Spleen (tissue), 11 donors: ENCODE data around the gene TRPC4AP. TPM values are rescaled to one million over a fixed set of nuclear protein-coding genes. Genes with fewer than 3 reads are reported as not detected.

ENCODE experiments used
- DNase-seq: peaks from one replicate; pipeline ENCODE4 v3.0.0-alpha.2; 2020
- H3K27ac ChIP-seq, 8 donors: fragments of 200-600 bp; sonication (generic) in 7 of 8; 1 replicate in 4 of 8; 2 replicates in 4 of 8; pipeline versions ENCODE4 v1.5.0 to v1.8.0; 2016 to 2021; ENCODE audit warnings: inconsistent platforms in 4 of 8, mild to moderate bottlenecking in 4 of 8, moderate library complexity in 1 of 8
- H3K27me3 ChIP-seq, 7 donors: fragments of 200-600 bp; sonication (generic) in 6 of 7; replicated peaks in 1 of 7; 1 replicate in 4 of 7; 2 replicates in 3 of 7; pipeline versions ENCODE4 v1.5.0 to v1.8.0; 2016 to 2021; ENCODE audit warnings: inconsistent platforms in 3 of 7, mild to moderate bottlenecking in 1 of 7
- H3K36me3 ChIP-seq, 6 donors: fragments of 200-600 bp; sonication (generic) in 5 of 6; 1 replicate in 4 of 6; 2 replicates in 2 of 6; pipeline versions ENCODE4 v1.5.0 to v1.8.0; 2016 to 2021; ENCODE audit warnings: inconsistent platforms in 2 of 6
- H3K4me1 ChIP-seq, 6 donors: fragments of 200-600 bp; sonication (generic) in 5 of 6; 1 replicate in 3 of 6; 2 replicates in 3 of 6; pipeline versions ENCODE4 v1.5.0 to v1.8.0; 2016 to 2021; ENCODE audit warnings: inconsistent platforms in 3 of 6
- H3K4me3 ChIP-seq, 8 donors: fragments of 200-600 bp; sonication (generic) in 7 of 8; 1 replicate in 4 of 8; 2 replicates in 4 of 8; pipeline versions ENCODE4 v1.5.0 to v1.8.0; 2016 to 2021; ENCODE audit warnings: inconsistent platforms in 4 of 8, mild to moderate bottlenecking in 4 of 8, moderate library complexity in 2 of 8
- H3K9me3 ChIP-seq, 8 donors: fragments of 200-600 bp; sonication (generic) in 7 of 8; 1 replicate in 4 of 8; 2 replicates in 4 of 8; pipeline versions ENCODE4 v1.5.0 to v1.8.0; 2016 to 2021; ENCODE audit warnings: inconsistent platforms in 4 of 8
- POLR2A ChIP-seq, 3 donors: fragments of 450-650 bp; IDR thresholded peaks; one replicate each; pipeline ENCODE4 v1.5.1; 2017; ENCODE audit warnings: antibody characterized with exemption in 3 of 3, mild to moderate bottlenecking in 1 of 3
- POLR2AphosphoS5 ChIP-seq, 3 donors: sonication (generic); formaldehyde crosslinking; IDR thresholded peaks; one replicate each; pipeline ENCODE4 v1.5.1; 2017; ENCODE audit warnings: antibody characterized with exemption in 3 of 3
- WGBS, 5 donors: extraction: QIAGEN DNeasy Blood & Tissue Kit in 3 of 5; methylation state at CpG; one replicate each; pipeline versions ENCODE4 v1.1.5 to v1.1.7; 2013 to 2018; 5-methylcytosine and 5-hydroxymethylcytosine counted together
- intact Hi-C: fragments of 100-400 bp; cut with DNase I; formaldehyde crosslinking; loops from one replicate; pipeline ENCODE4 v1.15.0; 2023; ENCODE audit warnings: low total_unique reads
- polyA plus RNA-seq, 3 donors: library from polyadenylated mRNA; stranded (reverse); fragments of 200-250 nt; gene quantifications; one replicate each; pipeline ENCODE4 v1.2.1, GENCODE V29; 2013
- total RNA-seq, 7 donors: library from RNA; depleted of rRNA in 3 of 7; stranded (reverse); fragments of >200 nt in 3 of 7; fragmentation: NEBNext Ultra II Directional in 4 of 7; extraction: Animal tissue kit (Norgen Biotek cat#: 25700) in 4 of 7; gene quantifications; one replicate each; pipeline versions ENCODE4 v1.1.0 to v1.2.1, GENCODE V29; 2016 to 2021
- TF ChIP-seq, protein P1 (sequence below), 11 experiments: fragments of 200-600 bp in 7 of 11; fragments of 450-650 bp in 4 of 11; sonication (generic) in 4 of 11; IDR thresholded peaks in 8 of 11; conservative IDR thresholded peaks in 3 of 11; 1 replicate in 7 of 11; 2 replicates in 4 of 11; pipeline versions ENCODE4 v1.4.0 to v1.8.0; 2016 to 2021; ENCODE audit warnings: antibody characterized with exemption in 11 of 11, inconsistent platforms in 4 of 11, mild to moderate bottlenecking in 1 of 11
- donor health status: healthy with polysubstance abuse.
- donor health status: DM: no; HTN: no; CAD: no; lungs with moderate emphysema.
- donor health status: DM: no; HTN: no; CAD: no.
- donor health status: Bipolar disorder and iron deficiency.
- donor health status: healthy.
- donor health status: DM: no; HTN: no; CAD: no.
- donor health status: DM: yes; HTN: yes; CAD: no.

Gene TRPC4AP
- total and polyA plus RNA-seq, 10 donors: 26.3 to 81.7 (median 64.9) TPM

DNA sequence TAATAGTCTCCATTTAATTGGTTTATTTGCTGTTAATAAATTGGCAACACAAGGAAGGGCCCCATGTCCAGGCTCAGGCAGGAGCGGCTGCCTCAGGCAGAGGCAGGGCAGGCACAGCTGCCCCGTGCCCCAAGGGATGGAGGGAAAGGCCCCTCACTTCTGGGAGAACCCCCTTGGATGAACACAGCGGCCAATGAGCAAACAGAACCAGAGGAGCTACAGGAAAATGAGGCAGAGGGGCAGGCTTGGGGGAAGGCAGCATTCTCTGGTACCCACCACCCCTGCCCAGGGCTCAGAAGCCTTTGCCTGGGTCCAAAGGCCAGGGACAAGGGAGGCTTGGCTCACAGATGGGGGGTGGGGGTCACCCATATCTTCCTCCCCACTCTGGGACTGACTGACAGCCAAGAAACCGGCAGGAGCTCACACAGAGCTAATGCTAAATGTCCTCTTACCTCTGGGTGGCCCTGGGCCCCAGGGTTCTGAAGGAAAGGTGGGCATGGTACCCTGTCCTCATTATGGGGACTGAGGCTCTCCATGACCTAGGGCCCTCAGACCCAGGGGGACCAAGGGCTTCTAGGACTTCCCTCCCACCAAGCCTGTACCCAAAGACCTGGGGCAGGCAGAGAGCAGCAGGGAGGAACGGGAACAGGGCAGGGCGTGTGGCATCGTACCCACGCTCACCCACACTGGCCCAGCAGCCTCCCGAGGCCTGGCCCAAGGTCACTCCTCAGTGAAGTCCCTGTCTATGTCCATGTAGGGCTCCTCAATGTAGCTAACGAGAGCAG is 90.0 kb downstream of the TRPC4AP start:
- intact Hi-C loops: no loop called here
- 86 to 96% (median 90%) methylated on average over 6 to 10 of the region's 10 CpGs for WGBS, 5 donors
- no peak for TF ChIP-seq POLR2AphosphoS5 (IDR thresholded peaks at IDR 0.05)
- no peak for TF ChIP-seq POLR2A (IDR thresholded peaks at IDR 0.05)
- peaks cover 0 to 100% (median 99%) of the 10 kb centered on the region in 6 donors for H3K36me3 ChIP-seq
- DNase-seq: peak; percentile 39
- no peaks in the 10 kb centered on the region for H3K4me1 ChIP-seq
- no peaks in the 10 kb centered on the region for H3K9me3 ChIP-seq
- no peak overlapping the region for H3K4me3 ChIP-seq
- H3K27me3 ChIP-seq: no peaks in the 10 kb centered on the region
- H3K27ac ChIP-seq: no peak overlapping the region

DNA sequence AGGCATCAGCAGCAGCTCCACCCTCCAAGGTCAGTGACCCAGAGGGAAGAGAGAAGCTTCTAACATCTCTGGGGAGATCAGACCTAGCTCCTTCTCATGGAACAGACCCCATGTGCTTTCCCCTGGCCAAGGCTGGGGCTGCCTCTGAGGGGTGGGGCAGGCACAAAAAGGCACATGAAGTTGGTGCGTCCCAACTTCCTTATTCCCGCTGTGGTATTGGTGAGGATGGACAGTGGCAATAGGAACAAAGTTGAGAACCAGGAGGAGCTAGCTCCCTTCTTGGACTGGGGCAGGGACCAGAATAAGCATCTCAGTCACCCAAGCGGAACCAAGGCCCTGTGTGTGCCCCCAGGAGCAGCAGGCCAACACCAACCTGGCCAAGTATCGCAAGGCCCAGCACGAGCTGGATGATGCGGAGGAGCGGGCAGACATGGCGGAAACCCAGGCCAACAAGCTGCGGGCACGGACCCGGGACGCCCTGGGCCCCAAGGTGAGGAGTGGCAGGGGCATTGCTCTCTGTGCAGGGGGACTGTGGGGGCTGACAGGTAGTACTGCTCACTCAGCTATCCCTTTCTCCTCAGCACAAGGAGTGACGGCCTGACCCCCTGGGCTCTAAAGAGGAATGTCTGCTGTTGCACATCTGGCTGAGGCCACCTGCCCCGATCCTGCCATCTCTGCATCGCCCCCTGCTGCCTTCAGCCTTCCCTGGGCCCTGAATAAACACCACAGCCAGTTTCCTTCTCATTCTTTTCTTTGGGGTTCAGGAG is 90.8 kb downstream of the TRPC4AP start:
- no peaks in the 10 kb centered on the region for H3K4me1 ChIP-seq
- H3K4me3 ChIP-seq: no peak overlapping the region
- TF ChIP-seq POLR2A (IDR thresholded peaks at IDR 0.05) (no peak), POLR2AphosphoS5 (IDR thresholded peaks at IDR 0.05) (peak in 1 of 3 donors; percentile 35)
- TF ChIP-seq, protein P1, sequence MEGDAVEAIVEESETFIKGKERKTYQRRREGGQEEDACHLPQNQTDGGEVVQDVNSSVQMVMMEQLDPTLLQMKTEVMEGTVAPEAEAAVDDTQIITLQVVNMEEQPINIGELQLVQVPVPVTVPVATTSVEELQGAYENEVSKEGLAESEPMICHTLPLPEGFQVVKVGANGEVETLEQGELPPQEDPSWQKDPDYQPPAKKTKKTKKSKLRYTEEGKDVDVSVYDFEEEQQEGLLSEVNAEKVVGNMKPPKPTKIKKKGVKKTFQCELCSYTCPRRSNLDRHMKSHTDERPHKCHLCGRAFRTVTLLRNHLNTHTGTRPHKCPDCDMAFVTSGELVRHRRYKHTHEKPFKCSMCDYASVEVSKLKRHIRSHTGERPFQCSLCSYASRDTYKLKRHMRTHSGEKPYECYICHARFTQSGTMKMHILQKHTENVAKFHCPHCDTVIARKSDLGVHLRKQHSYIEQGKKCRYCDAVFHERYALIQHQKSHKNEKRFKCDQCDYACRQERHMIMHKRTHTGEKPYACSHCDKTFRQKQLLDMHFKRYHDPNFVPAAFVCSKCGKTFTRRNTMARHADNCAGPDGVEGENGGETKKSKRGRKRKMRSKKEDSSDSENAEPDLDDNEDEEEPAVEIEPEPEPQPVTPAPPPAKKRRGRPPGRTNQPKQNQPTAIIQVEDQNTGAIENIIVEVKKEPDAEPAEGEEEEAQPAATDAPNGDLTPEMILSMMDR (IDR thresholded peaks at IDR 0.05 in 8 of 11, conservative IDR thresholded peaks at IDR 0.05 in 3 of 11): no peak
- H3K9me3 ChIP-seq: no peaks in the 10 kb centered on the region
- DNase-seq: peak; percentile 58
- WGBS, 5 donors: 90 to 93% (median 92%) methylated on average over 15 of the region's 15 CpGs
- peaks cover 0 to 100% (median 99%) of the 10 kb centered on the region in 6 donors for H3K36me3 ChIP-seq
- no peaks in the 10 kb centered on the region for H3K27me3 ChIP-seq
- intact Hi-C loops: no loop called here
- no peak overlapping the region for H3K27ac ChIP-seq

GRCh38 chr20:35000922-35001595 is 91.5 kb downstream of the TRPC4AP start:
- no peaks in the 10 kb centered on the region for H3K27me3 ChIP-seq
- no peaks in the 10 kb centered on the region for H3K9me3 ChIP-seq
- intact Hi-C loops: no loop called here
- no peak for DNase-seq
- H3K27ac ChIP-seq: no peak overlapping the region
- H3K4me3 ChIP-seq: no peak overlapping the region
- no peaks in the 10 kb centered on the region for H3K4me1 ChIP-seq
- WGBS, 5 donors: 88 to 95% (median 94%) methylated on average over 16 to 28 of the region's 28 CpGs
- H3K36me3 ChIP-seq: peaks cover 0 to 100% (median 98%) of the 10 kb centered on the region in 6 donors
- TF ChIP-seq POLR2A (IDR thresholded peaks at IDR 0.05): no peak
- TF ChIP-seq POLR2AphosphoS5 (IDR thresholded peaks at IDR 0.05): peak in 2 of 3 donors; percentile 8 to 26

GRCh38 chr20:35000311-35000921 is 92.2 kb downstream of the TRPC4AP start:
- whole genome bisulfite sequencing, 5 donors: 89 to 93% (median 91%) methylated on average over 17 to 28 of the region's 28 CpGs
- Histone ChIP-seq H3K27ac (no peak overlapping the region), H3K36me3 (peaks cover 0 to 100% (median 97%) of the 10 kb centered on the region in 6 donors), H3K4me1 (no peaks in the 10 kb centered on the region), H3K9me3 (no peaks in the 10 kb centered on the region), H3K4me3 (no peak overlapping the region), H3K27me3 (no peaks in the 10 kb centered on the region)
- intact Hi-C loops: no loop called here
- TF ChIP-seq, protein P1 (IDR thresholded peaks at IDR 0.05 in 8 of 11, conservative IDR thresholded peaks at IDR 0.05 in 3 of 11): no peak
- peak in 2 of 3 donors; percentile 14 to 54 for TF ChIP-seq POLR2AphosphoS5 (IDR thresholded peaks at IDR 0.05)
- DNase-seq: no peak
